Measurements from ENCODE around the gene CCDC34.

CCDC34 gene

DNA sequence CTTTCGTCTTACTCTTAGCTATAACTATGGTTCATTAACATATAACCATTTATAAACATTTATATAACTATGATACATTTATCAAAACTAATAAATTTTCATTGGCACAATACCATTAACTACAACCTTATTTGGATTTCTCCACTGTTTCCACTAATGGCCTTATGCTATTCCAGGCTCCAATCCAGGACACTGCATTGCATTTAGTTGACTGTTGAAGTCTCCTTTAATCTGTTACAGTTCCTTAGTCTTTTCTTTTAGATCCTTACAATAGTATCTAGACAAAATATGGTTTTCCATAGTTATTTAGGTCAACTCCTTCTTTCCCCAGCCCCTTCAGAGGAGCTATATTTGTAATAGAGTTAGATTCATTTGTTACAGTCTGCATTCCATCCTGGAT lies 47.2 kb downstream of the CCDC34 start:
- DNase-seq, result no peak

GRCh38 chr11:27313157-27313821 lies 49.7 kb downstream of the CCDC34 start:
- DNase-seq, result no peak

DNA sequence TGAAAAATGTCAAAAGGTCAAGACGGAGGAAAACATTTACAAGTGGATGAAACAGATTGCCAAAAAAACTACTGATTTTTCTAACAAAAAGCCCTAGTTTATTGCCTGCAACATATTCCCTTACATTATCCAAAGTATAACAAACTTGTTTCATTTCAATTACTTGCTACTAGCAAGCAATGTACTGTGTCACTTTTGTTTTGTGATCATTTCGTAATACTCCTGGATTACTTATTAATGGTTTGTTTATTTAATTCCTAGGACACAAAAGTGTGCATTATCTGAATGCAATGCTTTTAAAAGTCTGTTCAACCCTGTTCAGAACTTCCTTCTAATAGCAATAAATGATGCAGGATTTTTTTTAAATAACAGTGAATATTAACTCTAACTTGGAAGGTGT lies 50.9 kb downstream of the CCDC34 start:
- no peak for DNase-seq

DNA sequence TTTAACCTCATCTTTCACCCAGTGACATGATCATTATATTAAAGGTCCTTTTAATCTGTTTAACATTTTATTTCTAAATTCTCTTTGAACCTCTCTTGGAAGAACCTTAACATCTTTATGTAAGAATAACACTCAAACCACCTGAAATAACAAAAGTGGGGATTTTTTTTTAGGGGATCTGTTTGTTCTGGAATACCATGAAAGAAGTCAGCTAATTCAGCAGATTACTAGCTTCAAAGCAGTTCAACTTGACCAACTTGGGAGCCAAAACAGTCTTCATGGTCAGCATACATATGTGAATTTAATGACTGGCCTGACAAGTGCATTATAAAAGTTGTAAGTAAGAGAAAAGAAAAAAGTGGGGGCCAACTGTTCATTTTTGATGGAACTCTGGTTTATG lies 52.3 kb downstream of the CCDC34 start:
- no peak for DNase-seq

DNA sequence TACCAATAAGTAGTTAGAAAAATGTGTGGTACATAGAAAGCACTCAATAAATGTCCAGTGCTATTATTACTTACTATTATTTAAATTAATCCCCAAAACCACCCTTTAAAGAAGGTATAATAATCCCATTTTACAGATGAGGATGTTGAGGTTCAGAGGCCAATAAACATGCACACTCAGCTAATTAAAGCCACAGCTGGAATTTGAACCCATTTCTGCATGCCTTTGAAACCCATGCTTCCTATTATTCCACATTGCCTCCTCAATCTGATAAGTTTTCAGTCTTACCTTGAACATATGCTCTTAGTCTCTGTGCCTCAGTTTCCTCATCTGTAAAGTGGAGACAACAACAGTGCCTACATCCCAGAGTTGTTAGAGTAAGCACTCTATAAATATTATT lies 52.8 kb downstream of the CCDC34 start:
- no peak for DNase-seq

GRCh38 chr11:27309046-27309445 lies 54.0 kb downstream of the CCDC34 start:
- DNase-seq, result no peak

DNA sequence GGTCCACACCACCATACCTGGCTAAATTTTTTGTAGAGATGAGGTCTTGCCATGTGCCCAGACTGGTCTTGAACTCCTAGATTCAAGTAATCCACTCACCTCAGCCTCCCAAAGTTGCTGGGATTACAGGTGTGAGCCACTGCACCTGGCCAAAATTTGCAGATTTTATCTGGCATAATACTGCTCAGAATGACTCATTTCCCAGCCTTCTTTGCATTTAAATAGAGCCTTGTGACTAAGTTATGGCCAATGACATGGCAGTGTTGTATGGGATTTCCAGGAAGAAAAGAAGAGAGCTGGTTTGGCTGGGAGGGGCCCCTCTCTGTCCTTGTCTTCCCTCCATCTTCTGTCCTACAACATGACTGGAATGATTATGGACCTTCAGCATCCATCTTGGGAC lies 55.8 kb downstream of the CCDC34 start:
- no peak for DNase-seq

DNA sequence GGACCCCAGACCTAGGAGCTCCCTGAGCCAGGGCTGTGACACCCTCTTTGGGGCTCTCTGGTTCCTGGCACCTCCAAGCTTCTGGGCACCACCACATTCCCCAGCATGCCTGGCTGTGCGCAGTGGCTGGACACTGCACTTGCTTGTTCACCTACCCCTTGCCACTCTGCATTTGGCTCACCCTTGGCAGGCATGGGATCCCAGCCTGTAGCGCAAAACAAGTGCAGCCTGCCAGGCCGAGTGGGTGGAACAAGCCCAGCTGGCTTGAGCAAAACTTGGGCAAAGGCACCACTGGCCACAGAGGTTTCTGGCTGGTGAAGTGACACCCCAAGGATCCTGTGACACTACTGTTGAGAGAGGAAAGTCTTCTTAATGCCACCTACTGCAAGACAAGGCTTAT lies 57.3 kb downstream of the CCDC34 start:
- no peak for DNase-seq

DNA sequence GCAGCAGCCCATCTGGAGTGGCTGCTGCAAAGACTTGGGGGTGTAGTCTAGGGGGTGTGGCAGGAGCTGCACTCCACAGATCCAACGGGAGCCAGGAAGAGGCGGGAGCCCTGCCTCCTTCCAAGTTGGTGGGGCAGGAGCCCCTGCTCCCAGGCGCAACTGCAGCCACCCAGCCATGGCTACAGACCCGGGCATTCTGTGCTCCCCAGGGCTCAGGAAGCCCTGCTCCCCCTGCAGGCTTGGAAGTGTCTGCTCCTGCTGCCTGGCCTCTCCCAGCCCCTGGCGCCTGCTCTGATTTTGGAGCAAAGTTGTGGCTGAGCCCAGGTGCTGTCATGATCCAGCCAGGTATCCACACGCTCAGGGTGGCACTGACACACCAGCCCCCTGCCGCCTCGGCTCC lies 58.5 kb downstream of the CCDC34 start:
- DNase-seq, result no peak

GRCh38 chr11:27303903-27304302 lies 59.1 kb downstream of the CCDC34 start:
- no peak for DNase-seq

DNA sequence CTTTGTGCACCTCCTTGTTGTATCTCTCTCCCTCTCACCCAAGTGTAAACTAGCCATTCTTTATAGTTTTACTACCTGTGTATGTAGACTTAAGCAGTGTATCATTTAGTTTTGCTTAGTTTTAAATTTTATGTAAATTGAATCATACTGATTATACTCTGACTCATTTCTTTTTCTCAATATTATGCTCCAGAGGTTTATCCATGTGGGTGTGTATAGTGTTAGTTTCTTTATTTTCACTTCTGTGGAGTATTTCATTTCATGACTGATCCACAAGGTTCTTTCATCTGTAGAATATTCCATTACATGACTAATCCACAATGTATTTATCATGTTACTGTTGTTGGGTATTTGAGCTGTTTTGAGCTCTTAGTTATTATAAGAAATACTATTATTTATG lies 62.0 kb downstream of the CCDC34 start:
- DNase-seq, result no peak

DNA sequence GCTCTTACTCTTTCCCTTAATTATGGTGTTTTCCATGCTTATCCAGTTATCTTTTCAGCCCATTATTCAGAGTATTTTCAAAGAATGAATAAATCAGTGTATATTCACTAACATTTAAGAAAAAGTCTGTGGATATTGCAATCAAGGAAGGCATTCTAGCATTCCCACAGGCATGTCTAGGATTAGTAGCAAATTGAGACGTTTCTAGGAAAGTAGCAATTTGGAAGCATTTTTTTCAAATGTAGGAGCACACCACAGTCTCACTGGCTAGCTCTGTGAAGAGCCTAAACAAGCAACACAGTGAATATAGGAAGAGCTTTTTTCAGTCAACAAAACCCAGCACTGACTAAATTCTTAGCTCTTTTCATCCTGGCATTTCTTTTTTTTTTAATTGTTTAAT lies 65.4 kb downstream of the CCDC34 start:
- no peak for DNase-seq

DNA sequence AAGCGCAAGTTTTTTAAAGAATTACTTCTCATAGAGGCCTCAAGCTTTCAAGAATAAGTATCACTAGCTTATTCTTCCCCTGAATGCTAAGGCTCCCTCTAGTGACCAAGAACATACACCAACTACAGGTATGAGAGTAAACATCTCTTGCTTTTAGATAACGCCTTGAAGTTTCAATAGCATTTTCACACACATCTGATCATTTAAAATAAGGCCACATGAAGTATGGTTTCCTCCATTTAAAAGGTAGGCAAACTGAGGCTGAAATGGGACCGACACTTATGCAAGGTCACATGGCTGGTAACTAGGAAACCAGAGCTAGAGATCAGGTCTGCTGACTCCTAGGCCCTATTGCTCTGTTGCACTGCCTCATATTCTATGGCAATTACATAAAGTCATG lies 66.5 kb downstream of the CCDC34 start:
- peak; percentile 17 for DNase-seq

- DNase-seq, result no peak
Measured at GRCh38 chr11:27295928-27296327, 67.1 kb downstream of the CCDC34 start.

GRCh38 chr11:27294654-27295053 lies 68.4 kb downstream of the CCDC34 start:
- peak; percentile 6 for DNase-seq

GRCh38 chr11:27293515-27294417 lies 69.2 kb downstream of the CCDC34 start:
- no peak for DNase-seq

DNA sequence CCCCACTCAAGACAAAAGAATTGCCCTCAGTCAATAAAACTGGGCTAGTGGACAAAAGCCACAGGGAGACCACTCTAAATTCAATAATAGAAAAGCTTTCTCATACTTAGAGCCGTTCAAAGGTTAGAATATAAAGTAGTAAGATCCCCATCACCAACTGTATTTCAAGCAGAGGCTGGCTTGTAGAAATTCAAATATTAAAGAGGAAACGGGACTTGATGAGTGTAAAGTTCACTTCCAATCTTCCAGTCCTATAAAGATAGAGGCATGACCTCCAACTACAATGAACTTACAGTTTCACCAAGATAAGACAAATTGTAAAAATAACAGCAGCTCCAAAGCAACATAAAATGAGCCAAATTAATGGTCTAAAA lies 70.4 kb downstream of the CCDC34 start:
- no peak for DNase-seq

DNA sequence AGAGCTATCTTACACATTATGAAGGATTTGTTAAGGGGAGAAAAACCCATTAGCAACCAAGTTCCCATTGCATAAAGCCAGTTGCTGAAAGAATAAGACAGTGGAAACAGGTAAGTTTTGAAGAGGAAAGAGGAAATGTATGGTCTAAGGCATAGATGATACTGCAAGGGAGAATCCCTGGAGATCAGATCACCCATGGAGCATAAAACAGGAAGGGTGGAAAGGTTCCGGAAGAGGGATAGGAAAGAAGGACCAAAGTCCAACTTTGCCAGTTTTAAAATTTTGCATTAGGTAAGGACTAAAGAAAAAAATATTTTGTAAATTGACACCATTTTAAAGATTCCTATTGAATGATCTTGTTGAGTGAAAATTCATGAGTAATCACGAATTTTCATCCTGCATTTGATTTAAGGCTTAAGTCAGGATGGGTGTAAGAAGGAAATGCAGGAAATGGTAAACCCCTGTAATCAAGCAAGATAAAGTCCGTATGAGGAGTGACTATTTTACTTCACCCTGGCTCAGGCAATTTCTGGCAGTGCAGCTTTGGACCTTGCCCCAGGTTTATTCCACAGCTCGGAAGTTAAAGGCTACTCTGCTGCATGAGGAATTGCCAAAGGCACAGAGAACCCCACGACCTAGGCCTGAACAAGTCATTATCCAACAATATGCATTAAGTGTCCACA lies 70.9 kb downstream of the CCDC34 start:
- DNase-seq, result no peak

- no peak for DNase-seq
Measured at GRCh38 chr11:27291302-27291889, 71.6 kb downstream of the CCDC34 start.

DNA sequence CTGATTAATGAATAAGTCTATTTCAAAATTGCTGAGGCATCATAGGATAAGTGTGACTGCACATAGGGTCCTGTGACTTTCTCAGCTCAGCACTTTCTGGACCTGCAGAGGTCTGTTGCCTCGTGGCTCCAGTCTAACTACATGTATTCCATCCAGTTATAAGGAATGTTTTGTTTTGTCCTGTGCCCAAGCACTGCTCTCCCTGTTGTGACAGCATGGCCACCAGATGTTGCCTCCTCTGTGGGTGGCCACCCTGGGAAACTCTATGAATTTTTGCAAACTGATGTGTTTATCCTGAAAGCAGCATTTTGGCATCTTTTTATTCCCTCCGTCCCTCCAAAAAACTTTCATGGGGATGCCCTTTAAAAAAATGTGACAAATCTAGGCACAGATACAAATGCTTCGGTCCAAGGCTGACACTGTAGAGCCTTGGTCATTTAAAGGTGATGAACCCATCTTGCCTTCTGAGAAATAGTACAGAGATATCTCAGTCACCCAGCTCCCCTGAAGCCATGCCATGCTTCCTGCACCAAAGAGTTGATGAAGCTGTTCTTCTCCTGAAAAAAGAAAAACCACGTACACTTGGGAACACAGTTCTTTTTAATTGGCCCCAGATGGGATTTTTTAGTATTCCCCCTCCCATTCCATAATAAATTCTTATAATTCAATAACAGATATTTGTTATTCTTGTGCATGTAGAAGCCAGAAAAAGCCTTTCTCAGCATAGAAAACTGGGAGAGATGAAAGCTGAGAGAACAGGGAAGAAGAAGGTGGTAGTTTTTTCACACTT lies 72.6 kb downstream of the CCDC34 start:
- no peak for DNase-seq
